Liver (tissue), 3 donors: ENCODE measurements around the gene MOB3B.

Experiments used
- ATF3 ChIP-seq: IDR thresholded peaks from 2 replicates; pipeline ENCODE4 v1.6.1; 2016; ENCODE audit warnings: antibody characterized with exemption
- JUND ChIP-seq, 2 donors: IDR thresholded peaks; 2 replicates each; pipeline ENCODE4 v1.6.1; 2016; ENCODE audit warnings: antibody characterized with exemption in 2 of 2
- RAD21 ChIP-seq, 2 donors: IDR thresholded peaks; 2 replicates each; pipeline ENCODE4 v1.6.1; 2016; ENCODE audit warnings: antibody characterized with exemption in 2 of 2, mild to moderate bottlenecking in 2 of 2
- TAF1 ChIP-seq: conservative IDR thresholded peaks from 2 replicates; pipeline ENCODE4 v1.6.1; 2016; ENCODE audit warnings: antibody characterized with exemption, mild to moderate bottlenecking
- YY1 ChIP-seq: IDR thresholded peaks from 2 replicates; pipeline ENCODE4 v1.6.1; 2016; ENCODE audit warnings: antibody characterized with exemption, mild to moderate bottlenecking
- ZBTB33 ChIP-seq: IDR thresholded peaks from 2 replicates; pipeline ENCODE4 v1.6.1; 2016; ENCODE audit warnings: antibody characterized with exemption
- TF ChIP-seq, protein P1 (sequence below): fragments of 150-350 bp; IDR thresholded peaks from 2 replicates; pipeline ENCODE4 v1.5.1; 2017; ENCODE audit warnings: improper control_type of control experiment, low read depth, low read length; ENCODE audit not compliant: missing input control
- TF ChIP-seq, protein P2 (sequence below): IDR thresholded peaks from 2 replicates; pipeline ENCODE4 v1.6.1; 2016; ENCODE audit warnings: antibody characterized with exemption, mild to moderate bottlenecking
- TF ChIP-seq, protein P3 (sequence below): IDR thresholded peaks from 2 replicates; pipeline ENCODE4 v1.6.1; 2016; ENCODE audit warnings: antibody characterized with exemption
- donor health status: healthy.
- donor health status: healthy.

DNA sequence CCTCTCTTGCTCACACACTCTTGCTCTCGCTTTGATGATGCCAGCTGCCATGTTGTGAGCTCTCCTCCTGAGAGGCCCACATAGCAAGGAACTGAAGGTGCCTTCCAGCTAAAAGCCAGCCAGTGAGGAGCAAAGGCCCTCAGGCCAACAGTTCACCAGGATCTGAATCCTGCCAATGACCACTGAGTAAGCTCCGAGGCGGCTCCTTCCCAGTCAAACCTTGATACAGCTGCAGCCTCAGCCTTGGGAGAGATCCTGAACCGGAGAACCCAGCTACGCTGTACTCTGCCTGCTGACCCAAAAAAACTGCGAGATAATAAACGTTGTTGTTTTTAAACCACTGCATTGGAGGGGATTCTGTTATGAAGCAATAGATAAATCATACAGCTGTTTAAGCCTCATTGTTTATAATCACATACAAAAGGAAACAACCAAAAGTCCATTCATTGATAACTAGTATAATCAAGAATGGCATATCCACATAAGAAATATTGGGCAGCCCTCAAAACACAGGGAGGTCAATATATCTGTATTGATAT lies 54.5 kb downstream of the MOB3B start:
- TF ChIP-seq, protein P1, sequence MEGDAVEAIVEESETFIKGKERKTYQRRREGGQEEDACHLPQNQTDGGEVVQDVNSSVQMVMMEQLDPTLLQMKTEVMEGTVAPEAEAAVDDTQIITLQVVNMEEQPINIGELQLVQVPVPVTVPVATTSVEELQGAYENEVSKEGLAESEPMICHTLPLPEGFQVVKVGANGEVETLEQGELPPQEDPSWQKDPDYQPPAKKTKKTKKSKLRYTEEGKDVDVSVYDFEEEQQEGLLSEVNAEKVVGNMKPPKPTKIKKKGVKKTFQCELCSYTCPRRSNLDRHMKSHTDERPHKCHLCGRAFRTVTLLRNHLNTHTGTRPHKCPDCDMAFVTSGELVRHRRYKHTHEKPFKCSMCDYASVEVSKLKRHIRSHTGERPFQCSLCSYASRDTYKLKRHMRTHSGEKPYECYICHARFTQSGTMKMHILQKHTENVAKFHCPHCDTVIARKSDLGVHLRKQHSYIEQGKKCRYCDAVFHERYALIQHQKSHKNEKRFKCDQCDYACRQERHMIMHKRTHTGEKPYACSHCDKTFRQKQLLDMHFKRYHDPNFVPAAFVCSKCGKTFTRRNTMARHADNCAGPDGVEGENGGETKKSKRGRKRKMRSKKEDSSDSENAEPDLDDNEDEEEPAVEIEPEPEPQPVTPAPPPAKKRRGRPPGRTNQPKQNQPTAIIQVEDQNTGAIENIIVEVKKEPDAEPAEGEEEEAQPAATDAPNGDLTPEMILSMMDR, result no peak
- TF ChIP-seq ZBTB33, result no peak
- no peak for TF ChIP-seq TAF1
- no peak for TF ChIP-seq ATF3
- no peak for TF ChIP-seq JUND (IDR thresholded peaks at IDR 0.05)
- TF ChIP-seq YY1, result no peak
- no peak for TF ChIP-seq RAD21 (IDR thresholded peaks at IDR 0.05)
- TF ChIP-seq, protein P2, sequence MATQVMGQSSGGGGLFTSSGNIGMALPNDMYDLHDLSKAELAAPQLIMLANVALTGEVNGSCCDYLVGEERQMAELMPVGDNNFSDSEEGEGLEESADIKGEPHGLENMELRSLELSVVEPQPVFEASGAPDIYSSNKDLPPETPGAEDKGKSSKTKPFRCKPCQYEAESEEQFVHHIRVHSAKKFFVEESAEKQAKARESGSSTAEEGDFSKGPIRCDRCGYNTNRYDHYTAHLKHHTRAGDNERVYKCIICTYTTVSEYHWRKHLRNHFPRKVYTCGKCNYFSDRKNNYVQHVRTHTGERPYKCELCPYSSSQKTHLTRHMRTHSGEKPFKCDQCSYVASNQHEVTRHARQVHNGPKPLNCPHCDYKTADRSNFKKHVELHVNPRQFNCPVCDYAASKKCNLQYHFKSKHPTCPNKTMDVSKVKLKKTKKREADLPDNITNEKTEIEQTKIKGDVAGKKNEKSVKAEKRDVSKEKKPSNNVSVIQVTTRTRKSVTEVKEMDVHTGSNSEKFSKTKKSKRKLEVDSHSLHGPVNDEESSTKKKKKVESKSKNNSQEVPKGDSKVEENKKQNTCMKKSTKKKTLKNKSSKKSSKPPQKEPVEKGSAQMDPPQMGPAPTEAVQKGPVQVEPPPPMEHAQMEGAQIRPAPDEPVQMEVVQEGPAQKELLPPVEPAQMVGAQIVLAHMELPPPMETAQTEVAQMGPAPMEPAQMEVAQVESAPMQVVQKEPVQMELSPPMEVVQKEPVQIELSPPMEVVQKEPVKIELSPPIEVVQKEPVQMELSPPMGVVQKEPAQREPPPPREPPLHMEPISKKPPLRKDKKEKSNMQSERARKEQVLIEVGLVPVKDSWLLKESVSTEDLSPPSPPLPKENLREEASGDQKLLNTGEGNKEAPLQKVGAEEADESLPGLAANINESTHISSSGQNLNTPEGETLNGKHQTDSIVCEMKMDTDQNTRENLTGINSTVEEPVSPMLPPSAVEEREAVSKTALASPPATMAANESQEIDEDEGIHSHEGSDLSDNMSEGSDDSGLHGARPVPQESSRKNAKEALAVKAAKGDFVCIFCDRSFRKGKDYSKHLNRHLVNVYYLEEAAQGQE, result no peak
- TF ChIP-seq, protein P3, sequence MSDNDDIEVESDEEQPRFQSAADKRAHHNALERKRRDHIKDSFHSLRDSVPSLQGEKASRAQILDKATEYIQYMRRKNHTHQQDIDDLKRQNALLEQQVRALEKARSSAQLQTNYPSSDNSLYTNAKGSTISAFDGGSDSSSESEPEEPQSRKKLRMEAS, result no peak
